Measurements from ENCODE around the gene ZFP36. TPM values are rescaled to one million over a fixed set of nuclear protein-coding genes. Genes with fewer than 3 reads are reported as not detected.

ZFP36 gene
- total RNA-seq, 1 experiment from 2014 or later = 414 TPM

GRCh38 chr19:39405958-39406655 lies 540 bp upstream of the ZFP36 start:
- H3K27ac ChIP-seq (ENCODE audit: low read length) = peak overlapping the region; percentile 90
- DNase-seq (ENCODE audit: low read depth, low spot score) = peak; percentile 94
- intact Hi-C loops (cut with micrococcal nuclease; ENCODE audit: unreplicated experiment) = no loop called here

GRCh38 chr19:39407410-39407659 lies 688 bp downstream of the ZFP36 start:
- in situ Hi-C loops (cut with HindIII; ENCODE audit: low pct_unique_long_range_greater_than_20kb, low sequenced_read_pairs) = no loop called here
- ChIA-PET POLR2A (interaction anchor here (0.6 to 15.7 kb wide), 16 partner anchors 9 to 666 kb away, joined by 3 to 524 read pairs (median 8); partner anchors contain the start of genes MED29, PAF1, RPS16 and SAMD4B), CTCF (interaction anchor here (0.6 to 4.6 kb wide), 6 partner anchors 10 to 37 kb away, joined by 5 to 144 read pairs (median 8); partner anchors contain the start of genes MED29, PAF1 and RPS16)
- Histone ChIP-seq H3K4me3 (ENCODE audit: low read depth in 2 of 2, low read length in 2 of 2) (peak overlapping the region; percentile 42 to 55), H3K27me3 (ENCODE audit: control insufficient read depth, insufficient read depth, low read length) (no peaks in the 10 kb centered on the region), H3K27ac (ENCODE audit: low read length) (peak overlapping the region; percentile 92), H3K4me1 (ENCODE audit: control insufficient read depth, insufficient read depth, low read length) (peaks cover 72% of the 10 kb centered on the region), H3K9me3 (ENCODE audit: control insufficient read depth, insufficient read depth, low read depth, low read length) (no peaks in the 10 kb centered on the region), H3K36me3 (ENCODE audit: control insufficient read depth, insufficient read depth, low read length) (peaks cover 7% of the 10 kb centered on the region)
- no peak for DNase-seq (ENCODE audit: low read depth, low spot score)
- no TSS peak for BruUV-seq (replicated peaks)
- intact Hi-C loops (cut with micrococcal nuclease; ENCODE audit: unreplicated experiment) = no loop called here
- no peak for ATAC-seq
- no peak for TF ChIP-seq SIN3A (IDR thresholded peaks at IDR 0.05; ENCODE audit: borderline replicate concordance, insufficient read depth, low read depth, low read length)
- TF ChIP-seq CTCF (IDR thresholded peaks at IDR 0.05) = no peak
- no peak for TF ChIP-seq REST (IDR thresholded peaks at IDR 0.05; ENCODE audit: insufficient read depth in 1 of 2, low read depth in 2 of 2, low read length in 1 of 2)
- TF ChIP-seq TCF7L2 (IDR thresholded peaks at IDR 0.05; ENCODE audit: low read depth, low read length) = no peak
- no peak for TF ChIP-seq POLR2AphosphoS5 (IDR thresholded peaks at IDR 0.05; ENCODE audit: low read depth, low read length)

More at GRCh38 chr19:39405958-39406655, 540 bp upstream of the ZFP36 start:
- CTCF ChIA-PET = interaction anchor here (0.6 to 4.6 kb wide), 10 partner anchors 9 to 475 kb away, joined by 3 to 144 read pairs (median 4); partner anchors contain the start of genes MED29, MRPS12, PAF1 and RPS16
- Histone ChIP-seq H3K4me1 (ENCODE audit: control insufficient read depth, insufficient read depth, low read length) (peaks cover 76% of the 10 kb centered on the region), H3K27me3 (ENCODE audit: control insufficient read depth, insufficient read depth, low read length) (no peaks in the 10 kb centered on the region), H3K36me3 (ENCODE audit: control insufficient read depth, insufficient read depth, low read length) (peaks cover 7% of the 10 kb centered on the region), H3K4me3 (ENCODE audit: low read depth in 2 of 2, low read length in 2 of 2) (peak overlapping the region; percentile 42 to 55), H3K9me3 (ENCODE audit: control insufficient read depth, insufficient read depth, low read depth, low read length) (no peaks in the 10 kb centered on the region)
- peak; percentile 0 for ATAC-seq
- in situ Hi-C loops (cut with HindIII; ENCODE audit: low pct_unique_long_range_greater_than_20kb, low sequenced_read_pairs) = no loop called here
- POLR2A ChIA-PET = interaction anchor here (0.5 to 15.7 kb wide), 26 partner anchors 9 to 772 kb away, joined by 3 to 524 read pairs (median 6); partner anchors contain the start of genes DYRK1B, MED29, PAF1 and RPS16
- TSS peak; percentile 35 for BruUV-seq (replicated peaks)
- TF ChIP-seq CTCF (IDR thresholded peaks at IDR 0.05) (no peak), TCF7L2 (IDR thresholded peaks at IDR 0.05; ENCODE audit: low read depth, low read length) (no peak)
